Erythroblast (primary cell): Measurements from ENCODE around the gene IFNK.

Source experiments
- GATA1 ChIP-seq: IDR thresholded peaks from 2 replicates; pipeline ENCODE4 v1.6.1; 2011; ENCODE audit warnings: low read depth, mild to moderate bottlenecking, control low read depth, low read length, moderate library complexity
- POLR2A ChIP-seq: IDR thresholded peaks from 2 replicates; pipeline ENCODE4 v1.6.1; 2011; ENCODE audit warnings: mild to moderate bottlenecking, low read length

DNA sequence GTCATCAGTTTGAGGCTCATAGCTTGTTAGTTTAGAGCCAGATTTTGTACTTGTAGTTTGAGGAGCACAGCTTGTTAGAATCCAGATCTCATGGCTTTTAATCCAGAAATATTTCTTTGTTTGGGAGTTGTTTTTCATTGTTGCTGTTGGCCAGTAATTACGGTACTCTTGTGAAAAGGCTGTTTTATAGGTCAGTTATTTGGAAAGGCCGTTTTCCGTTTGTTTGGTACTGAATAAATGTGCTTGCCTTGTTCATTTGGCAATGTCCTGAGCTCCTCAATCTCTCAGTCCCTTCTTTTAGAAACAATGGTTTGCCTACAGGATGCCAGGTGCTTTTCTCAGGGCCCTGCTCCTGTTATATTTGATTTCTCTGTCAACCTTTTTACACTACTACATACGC is 10.0 kb downstream of the IFNK start:
- TF ChIP-seq POLR2A = no peak
- no peak for TF ChIP-seq GATA1
